ENCODE results near the gene SYS1.

The SYS1 gene

DNA sequence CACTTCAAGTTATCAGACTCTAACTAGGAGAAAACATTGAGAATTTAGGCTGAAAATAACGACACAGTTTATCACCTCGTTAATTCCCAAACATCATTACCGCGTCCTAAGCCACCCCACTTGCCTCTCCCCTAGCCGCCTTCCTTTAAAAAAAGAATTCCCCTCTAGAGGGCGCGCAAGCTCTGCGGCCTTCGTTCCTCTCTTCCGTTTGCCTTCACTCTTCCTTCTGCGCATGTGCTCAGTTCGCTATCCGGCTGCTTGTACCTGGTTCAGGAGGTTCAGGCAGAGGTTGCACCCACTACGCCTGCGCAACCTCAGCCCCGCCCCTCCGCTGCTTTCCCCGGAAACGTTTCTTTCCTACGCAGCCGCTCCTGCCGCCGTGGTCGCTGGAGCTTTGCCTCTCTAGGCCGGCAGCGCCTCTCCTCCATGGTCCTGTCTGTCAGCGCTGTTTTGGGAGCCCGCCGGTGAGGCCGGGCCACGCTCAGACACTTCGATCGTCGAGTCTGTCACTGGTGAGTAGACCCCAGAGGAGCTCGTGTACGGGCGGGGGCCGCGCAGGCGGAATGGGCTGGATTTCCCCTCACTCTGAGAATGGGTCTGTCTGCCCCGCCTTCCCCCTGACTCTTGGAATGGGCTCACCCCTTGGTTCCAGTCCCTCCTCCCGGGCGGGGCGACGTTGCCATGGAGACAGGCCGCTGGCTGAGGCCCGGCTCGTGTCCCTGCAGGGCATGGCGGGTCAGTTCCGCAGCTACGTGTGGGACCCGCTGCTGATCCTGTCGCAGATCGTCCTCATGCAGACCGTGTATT, at the start of gene SYS1:
SYS1 (plus strand) TSS at position 353 of the 807 bp plus-strand sequence; CDS start at position 729, 376 bp downstream.
- DNase-seq (ENCODE audit: low read depth in 2 of 2, low spot score in 1 of 2) = peak; percentile 95 to 97

DNA sequence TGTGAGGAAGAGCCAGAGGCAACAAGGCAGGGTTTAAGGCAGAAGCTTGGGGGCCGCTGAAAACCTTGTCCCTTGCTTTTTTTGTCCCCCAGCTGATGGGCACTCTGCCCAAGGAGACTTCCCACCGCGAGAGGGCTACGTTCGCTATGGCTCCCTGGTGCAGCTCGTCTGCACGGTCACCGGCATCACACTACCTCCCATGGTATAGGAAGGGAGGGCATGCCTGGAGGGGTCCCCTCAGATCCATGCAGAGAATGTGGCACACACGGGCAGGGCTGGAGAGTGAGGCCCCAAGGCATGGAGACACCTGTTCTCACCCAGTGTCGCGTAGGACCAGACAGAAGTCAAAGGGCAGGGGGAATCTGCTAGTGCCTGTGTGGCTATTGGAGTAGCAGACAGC, 49.0 kb upstream of the SYS1 start:
- DNase-seq (ENCODE audit: low read depth in 2 of 2, low spot score in 1 of 2) = no peak

DNA sequence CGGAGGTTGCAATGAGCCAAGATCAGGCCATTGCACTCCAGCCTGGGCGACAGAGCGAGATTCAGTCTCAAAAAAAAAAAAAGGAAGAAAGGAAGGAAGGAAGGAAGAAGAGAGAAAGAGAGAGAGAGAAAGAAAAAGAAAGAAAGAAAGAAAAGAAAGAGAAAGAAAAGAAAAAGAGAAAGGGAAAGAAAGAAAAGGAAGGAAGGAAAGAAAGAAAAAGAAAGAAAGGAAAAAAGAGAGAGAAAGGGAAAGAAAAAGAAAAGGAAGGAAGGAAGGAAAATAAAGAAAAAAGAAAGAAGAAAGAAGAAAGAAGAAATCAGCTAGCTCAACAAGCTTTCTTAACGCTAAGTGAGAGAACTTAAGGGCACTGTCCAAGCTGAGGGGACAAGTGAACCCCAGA, 47.3 kb upstream of the SYS1 start:
- DNase-seq (ENCODE audit: low read depth in 2 of 2, low spot score in 1 of 2) = no peak

DNA sequence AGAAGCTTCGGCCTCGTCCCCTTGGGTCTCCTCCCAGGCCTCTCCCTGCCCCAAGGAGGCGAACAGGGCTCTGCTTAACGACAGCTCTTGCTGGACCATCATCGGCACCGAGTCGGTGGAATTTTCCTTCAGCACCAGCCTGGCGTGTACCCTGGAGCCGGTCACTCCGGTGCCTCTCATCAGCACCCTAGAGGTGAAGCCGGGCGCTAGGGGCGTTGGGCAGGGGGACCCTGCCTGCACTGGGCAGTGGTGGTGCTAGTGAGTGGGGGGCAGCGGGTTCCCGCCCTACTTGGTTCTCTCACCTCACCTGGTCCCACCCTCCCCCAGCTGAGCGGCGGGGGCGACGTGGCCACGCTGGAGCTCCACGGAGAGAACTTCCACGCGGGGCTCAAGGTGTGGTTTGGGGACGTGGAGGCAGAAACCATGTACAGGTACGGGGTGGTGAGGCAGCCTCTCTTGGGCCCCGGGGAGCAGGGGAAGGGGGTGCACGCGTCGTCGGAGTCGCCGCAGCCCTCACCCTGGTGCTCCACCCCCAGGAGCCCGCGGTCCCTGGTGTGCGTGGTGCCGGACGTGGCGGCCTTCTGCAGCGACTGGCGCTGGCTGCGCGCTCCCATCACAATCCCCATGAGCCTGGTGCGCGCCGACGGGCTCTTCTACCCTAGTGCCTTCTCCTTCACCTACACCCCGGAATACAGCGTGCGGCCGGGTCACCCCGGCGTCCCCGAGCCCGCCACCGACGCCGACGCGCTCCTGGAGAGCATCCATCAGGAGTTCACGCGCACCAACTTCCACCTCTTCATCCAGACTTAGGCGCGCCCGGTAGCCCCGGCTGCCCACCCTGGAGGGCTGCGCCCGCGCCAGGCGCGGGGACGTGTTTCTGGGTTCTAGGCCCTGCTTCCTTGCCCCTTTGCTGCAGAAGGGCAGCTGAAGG, 46.5 kb upstream of the SYS1 start:
- no peak for DNase-seq (ENCODE audit: low read depth in 2 of 2, low spot score in 1 of 2)

DNA sequence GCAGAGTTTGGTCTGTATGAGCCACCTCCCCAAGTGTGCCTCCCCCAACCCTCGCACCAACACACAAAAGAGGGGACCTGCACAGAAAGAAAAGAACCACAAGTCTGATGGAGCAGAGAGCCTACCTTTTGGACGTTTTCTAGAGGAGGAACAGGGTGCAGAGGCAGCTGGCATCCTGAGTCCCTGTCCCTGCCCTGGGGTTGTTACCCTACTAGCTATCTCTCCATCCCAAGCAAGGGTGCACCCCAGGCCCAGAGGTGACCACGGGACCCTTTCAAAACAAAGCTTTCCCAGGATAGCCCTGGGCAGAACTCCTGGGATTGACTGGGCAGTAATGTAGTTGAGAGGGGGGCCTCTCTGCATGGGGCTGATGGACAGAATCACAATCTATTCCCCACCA, 45.1 kb upstream of the SYS1 start:
- DNase-seq (ENCODE audit: low read depth in 2 of 2, low spot score in 1 of 2) = no peak

DNA sequence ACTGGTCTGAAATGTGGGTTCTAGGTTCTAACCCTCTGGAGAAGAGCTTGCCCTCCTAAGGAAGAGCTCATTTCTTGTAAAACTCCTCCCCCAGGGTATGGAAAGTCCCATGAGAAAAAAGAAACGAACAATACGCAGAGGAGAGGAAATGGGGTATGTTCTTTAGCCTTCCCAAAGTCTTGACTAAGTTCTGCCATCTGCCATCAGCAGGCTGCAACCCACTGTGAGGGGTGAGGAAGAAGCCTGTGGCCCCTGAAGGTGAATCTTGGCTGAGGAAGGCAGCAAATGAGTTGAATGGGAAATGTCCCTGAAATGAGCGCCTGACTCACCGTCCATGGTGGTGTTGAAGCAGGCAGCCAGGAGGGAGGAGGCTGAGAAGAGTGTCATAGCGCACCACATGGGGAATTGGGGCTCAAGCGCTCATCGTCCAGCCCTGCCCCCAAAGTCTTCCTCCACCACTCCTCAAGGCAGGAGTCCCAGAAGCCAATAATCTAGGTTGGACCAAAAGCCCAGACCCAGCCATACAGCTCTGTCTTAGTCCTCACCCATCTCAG, 44.5 kb upstream of the SYS1 start:
- DNase-seq (ENCODE audit: low read depth in 2 of 2, low spot score in 1 of 2) = no peak

DNA sequence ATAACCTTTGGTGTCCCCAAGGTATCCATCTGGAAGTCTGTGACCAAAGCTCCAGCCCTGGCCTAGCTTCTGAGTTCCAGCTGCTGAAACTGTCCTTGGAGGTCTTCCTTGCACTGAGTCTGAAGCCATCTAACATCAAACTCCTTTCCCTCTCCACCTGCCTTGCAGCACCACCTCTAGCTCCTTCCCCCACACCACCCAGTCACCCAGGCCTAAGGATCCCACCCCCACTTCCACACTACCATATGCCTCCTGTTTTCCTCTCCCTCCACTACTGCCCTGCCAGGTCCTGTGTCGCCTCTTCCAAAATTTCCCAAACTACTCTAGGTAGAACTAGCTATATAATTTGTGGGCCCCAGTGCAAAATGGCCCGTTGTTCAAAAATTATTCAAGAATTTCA, 44.0 kb upstream of the SYS1 start:
- DNase-seq (ENCODE audit: low read depth in 2 of 2, low spot score in 1 of 2) = no peak

DNA sequence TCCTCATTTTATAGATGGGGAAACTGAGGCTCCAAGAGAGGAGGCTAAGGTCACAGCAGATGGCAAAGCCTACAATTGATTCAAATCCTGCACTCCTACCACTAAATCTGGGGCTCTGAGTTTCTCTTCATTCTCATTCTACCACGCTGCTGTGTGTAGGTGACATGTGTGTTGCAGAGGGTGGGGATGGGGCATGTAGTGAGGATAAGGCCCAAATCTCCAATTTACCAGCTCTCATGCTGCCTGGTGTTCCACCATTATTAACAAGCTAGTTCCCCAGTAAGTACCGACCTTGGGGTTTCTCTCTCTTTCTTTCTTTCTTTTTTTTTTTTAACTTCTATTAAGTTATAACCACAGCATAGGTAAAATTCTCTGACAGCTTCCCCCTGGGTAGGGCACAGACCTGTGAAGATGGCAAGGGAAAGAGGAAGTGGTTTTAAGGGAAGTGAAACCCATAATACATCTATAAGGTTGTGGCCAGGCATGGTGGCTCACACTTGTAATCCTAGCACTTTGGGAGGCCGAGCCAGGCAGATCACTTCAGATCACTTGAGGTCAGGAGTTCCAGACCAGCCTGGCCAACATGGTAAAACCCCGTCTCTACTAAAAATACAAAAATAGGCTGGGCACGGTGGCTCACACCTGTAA, 41.9 kb upstream of the SYS1 start:
- DNase-seq (ENCODE audit: low read depth in 2 of 2, low spot score in 1 of 2) = no peak

DNA sequence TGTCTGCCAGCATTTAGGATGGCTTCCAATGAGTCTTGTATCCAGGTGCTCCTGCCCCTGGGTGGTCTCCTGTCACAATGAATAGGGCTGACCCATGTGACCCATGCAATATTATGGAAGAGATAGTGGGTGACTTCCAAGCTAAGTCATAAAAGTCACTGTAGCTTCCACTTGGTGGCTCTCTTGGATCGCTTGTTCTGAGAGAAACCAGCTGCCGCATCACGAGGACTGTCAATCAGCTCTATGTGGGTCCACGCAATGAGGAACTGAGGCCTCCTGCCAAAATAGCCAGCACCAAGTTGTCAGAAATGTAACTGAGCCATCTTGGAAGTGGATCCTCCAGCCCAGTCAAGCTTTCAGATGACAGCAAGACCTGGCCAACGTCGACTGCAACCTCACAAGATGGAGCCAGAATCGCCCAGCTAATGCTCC, 40.0 kb upstream of the SYS1 start:
- DNase-seq (ENCODE audit: low read depth in 2 of 2, low spot score in 1 of 2) = no peak

DNA sequence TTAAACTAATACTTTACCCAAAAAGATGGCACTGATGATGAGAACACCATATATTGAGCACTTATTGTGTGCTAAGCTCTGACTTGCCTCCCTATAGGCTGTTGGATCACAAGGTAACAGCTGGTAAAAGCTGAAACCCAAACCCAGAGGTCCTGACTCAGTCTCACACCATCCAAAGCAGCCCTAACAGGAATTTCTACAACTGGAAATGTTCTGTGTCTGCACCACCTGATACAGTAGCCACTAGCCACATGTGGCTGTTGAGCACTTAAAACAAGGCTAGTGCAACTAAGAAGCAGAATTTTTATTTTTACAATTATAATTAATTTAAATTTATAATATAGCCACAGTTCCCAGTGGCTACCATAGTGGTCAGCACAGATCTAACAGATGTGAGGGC, 39.2 kb upstream of the SYS1 start:
- DNase-seq (ENCODE audit: low read depth in 2 of 2, low spot score in 1 of 2) = no peak

DNA sequence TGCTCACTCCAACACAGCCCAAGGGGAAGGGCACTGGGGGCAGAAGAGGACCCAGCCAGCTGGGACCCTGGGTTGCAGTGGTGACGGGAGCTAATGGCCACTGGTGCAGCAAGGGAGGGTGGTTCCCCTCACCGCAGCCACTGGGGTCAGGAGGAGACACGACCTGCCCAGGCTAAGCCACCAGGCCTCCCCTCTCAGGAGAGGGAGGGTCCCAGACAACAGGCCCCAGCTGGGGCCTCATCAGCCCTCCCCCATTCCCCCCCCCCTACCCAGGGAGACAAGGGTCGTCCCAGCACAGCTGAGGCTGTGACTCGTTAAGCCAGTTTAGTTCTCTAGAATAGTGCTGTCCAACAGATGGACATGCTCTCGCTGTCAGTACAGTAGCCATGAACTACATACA, 37.6 kb upstream of the SYS1 start:
- no peak for DNase-seq (ENCODE audit: low read depth in 2 of 2, low spot score in 1 of 2)

DNA sequence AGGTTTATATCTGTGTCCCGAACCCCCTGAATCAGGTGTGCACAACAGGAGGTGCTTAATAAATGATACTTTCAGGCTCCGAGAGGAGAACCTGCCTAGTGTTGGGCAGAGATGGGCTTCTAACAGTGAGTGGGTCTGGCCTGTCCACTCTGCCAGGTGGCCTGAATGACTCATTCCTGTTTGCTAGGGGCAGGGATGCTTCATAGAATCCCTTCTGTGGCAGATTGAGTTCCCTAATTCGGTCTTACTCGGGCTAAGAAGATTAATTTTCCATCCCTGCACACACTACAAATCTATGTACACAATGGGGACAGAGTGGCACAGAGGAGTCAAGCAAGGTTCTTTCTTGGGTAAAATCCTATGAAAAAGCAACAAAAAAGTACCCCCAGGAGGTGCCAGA, 34.5 kb upstream of the SYS1 start:
- DNase-seq (ENCODE audit: low read depth in 2 of 2, low spot score in 1 of 2) = no peak

DNA sequence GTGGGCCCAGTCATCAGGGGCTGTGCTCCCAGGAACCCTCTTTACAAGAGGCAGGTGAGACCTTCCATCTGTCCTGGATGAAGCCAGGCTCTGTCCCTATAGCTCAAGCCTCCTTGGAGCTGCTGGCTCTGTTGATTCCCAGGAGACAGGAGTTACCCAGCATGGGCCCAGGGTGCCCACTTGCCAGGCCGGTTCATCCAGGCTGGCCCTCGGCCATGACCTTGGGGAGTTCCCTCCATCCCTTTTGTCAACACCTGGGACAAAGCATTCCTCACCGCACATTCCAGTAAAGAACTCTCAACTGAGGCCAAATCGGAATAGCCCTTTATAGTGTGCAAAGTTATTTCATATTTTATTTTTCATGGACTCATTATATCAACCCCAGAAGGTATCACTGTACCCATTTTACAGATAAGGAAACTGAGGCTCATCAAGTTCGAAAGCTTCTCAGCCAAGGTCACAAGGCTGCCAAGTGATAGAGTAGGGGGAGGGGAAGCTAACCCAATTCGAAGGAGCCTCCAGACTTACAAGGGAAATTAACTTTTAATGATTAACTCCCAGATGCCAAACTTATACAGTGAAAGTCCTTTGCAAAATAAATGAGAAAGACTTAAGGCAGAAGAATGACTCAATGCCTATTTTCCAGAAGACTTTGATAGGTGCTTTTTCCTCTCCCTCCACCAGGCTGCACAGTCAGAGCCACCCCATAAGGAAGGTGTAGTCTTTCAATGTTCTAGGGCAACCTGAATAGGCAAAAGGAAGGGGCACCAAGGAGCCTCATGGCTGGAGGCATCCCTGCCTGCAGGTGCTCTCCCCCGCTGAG, 33.2 kb upstream of the SYS1 start:
- DNase-seq (ENCODE audit: low read depth in 2 of 2, low spot score in 1 of 2) = no peak

DNA sequence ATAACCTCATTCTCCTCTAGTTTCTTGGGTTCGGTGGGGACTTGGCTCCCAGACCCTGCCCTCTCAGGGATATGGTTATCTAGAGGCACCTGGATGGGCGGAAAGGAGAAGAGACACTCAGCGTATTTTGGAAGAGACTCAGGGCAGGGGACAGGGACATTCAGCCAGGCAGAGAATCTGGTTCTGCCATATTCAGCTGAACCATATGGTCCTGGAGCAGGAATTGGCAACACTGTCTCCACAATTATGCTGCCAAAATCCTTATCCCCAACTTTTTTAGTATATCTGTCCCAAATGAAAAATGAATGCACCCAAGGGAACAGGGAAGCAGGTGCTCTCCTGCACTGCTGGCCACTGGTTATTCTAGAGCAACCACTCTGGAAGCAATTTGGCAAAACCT, 32.5 kb upstream of the SYS1 start:
- DNase-seq (ENCODE audit: low read depth in 2 of 2, low spot score in 1 of 2) = no peak

DNA sequence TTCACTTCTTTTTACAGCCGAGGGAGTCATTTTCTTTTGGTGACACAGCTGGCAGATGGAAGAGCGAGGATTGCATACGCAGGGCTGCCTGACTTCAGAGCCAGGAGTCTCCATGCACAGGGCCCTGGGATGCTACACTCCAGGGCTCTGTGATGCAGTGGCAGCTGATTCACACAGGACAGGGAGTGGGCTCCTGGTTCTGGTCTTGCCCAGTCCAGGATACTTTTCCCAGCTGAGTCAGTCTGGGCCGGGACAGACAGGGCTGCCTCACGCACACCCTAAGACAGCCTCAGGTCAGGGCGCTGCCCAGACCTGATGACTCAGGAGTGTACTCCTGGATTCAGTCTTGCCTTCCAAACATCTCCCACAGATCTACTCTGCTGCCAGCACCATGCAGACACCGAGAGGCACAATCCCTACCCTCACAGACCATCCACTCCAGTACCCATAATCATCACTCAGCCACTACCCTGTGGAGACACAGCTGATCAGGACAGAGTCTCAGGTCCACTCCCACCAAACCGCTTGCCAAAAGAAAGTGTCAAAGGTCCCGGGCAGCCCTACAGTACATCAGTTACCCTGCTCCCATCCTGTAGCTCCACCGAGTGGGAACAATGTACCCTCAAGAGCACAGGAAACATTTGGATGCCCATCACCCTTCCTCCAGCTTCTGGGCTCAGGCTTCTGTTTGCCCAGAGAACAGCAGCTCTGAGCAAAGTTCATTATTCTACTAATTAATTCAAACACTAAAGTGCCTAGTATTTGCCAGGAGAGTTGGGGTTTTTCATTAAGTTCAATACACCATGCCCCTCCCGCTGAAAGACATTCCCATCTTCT, 26.2 kb upstream of the SYS1 start:
- DNase-seq (ENCODE audit: low read depth in 2 of 2, low spot score in 1 of 2) = no peak

DNA sequence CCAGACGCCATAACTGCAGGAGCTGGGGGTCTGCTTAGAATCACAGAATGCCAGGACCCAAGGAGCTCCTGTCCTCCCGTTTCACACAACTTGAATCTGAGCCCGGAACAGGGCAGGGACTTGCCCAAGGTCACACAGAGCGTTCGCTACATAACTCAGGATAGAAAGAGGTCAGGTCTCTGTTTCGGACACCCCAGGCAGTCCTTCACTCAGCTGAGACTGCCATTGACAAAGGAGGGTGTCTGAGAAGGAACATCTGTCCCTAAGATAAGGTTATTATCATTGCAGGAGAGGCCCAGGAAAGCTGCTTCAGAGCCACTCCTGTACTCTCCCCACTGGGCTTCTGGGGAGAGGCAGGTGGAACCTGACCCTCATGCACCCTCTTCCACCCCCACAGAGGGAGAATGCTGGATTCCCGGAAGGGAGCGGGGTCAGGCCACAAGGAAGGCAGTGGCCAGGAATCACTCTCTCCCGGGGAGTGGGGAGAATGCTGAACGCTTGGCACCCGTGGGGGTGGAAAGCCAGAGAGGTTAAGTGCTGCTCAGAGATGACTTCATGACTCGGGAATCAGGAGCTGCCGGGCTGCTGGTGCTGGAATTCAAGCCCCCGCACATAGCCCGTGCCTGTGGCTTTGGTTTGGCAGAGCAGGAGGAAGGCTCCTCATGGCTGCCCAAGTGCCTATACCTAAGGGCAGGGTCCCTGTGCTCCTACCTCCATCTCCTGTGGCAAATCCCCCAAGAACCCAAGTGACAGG, 25.4 kb upstream of the SYS1 start:
- DNase-seq (ENCODE audit: low read depth in 2 of 2, low spot score in 1 of 2) = no peak

DNA sequence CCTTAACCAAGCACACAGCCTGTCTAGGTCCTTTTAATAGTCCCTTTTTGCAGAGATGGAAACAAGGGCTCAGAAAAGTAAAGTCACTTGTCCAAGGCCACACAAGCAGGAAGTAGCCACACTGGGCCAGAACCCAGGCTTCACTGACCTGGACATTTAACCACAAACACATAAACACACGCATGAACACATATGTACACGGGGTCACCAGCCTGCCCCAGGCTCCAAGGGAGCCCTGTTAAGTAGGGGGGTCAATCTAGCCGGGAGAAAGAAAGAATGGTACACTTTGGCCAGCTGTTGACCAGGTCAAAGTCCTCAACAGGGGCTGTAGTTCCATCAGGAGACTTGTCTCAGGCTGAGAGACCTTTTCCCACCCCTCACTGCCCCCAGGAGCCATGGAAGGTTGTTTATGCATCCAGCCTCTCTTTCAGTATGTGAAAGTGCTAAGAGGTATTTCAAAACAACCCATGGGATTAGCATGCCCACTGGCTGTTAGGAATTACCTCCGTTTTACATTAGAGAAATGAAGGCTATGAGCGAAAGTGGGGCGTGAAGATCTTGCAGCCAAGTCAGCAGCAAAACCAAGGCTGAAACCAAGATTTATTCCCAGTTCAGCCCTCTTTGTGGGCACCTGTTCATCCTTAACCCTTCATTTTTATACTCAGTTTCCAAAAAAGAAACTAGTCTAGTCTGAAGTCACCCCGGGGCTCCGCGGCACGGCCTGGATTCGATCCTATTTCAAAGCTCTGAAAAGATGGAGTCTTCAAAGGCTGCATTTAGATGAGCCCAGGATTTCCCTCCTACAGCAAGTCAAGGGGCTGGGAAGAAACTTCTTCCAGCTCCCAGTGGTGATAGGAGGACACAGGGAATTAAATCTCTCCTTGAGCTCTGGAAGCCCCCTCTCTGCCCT, 24.6 kb upstream of the SYS1 start:
- DNase-seq (ENCODE audit: low read depth in 2 of 2, low spot score in 1 of 2) = no peak

DNA sequence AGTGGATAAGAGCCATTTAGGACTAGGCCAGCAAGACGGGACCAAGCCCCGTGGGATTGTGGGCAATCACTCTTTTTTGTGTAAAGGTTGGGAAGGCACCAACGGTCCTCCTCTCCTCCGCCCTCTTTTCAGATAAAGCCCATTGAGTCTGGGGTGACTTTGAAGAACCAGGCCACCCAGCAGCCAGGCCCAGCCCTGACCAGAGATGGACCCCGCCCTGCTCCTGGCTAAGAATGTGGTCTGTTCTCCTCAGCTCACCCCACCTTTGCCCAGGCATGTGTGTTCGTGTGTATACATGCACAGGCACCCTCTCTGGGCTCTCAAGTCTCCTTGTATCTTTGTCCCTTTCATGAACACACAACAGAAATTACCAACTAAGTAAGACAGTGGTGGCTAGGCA, 23.9 kb upstream of the SYS1 start:
- DNase-seq (ENCODE audit: low read depth in 2 of 2, low spot score in 1 of 2) = no peak
